ENCODE results near the gene AP2A2.

AP2A2 gene

DNA sequence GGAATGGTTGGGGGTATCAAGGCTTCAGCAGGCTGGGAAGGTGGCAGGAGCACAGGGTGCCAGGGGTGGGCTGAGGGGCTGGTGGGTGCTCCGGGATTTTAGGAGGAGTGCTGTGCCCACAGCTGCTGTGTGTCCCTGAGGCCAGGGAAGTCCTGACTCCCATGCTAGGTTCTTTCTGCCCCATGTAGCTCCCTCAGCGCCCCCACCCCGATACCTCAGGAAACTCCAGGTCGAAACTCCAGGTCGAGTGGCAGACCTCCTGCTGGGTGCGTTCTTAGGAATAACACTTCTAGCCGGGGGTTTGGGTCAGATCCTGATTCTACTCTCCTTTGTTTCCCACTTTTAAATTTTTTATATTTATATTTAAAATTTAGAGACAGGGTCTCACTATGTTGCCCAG is 8.3 kb downstream of the AP2A2 start:
- H3K9me3 Mint-ChIP-seq, result no peaks in the 10 kb centered on the region
- ATAC-seq (replicated peaks; ENCODE audit: extremely low read depth, poor library complexity, severe bottlenecking) (no peak), DNase-seq (ENCODE audit: low spot score in 2 of 2) (no peak)
- H3K27me3 Mint-ChIP-seq, result no peaks in the 10 kb centered on the region
- H3K4me3 Mint-ChIP-seq, result no peak overlapping the region
- H3K36me3 Mint-ChIP-seq (ENCODE audit: insufficient read depth), result peaks cover 7% of the 10 kb centered on the region
- no peak overlapping the region for H3K27ac Mint-ChIP-seq (ENCODE audit: low read depth)
- peaks cover 33% of the 10 kb centered on the region for H3K4me1 Mint-ChIP-seq

- ATAC-seq (replicated peaks; ENCODE audit: extremely low read depth, poor library complexity, severe bottlenecking), result no peak
- no peaks in the 10 kb centered on the region for H3K27me3 Mint-ChIP-seq
- no peak overlapping the region for H3K27ac Mint-ChIP-seq (ENCODE audit: low read depth)
- H3K4me3 Mint-ChIP-seq, result no peak overlapping the region
- H3K9me3 Mint-ChIP-seq, result no peaks in the 10 kb centered on the region
- H3K4me1 Mint-ChIP-seq, result peaks cover 31% of the 10 kb centered on the region
- DNase-seq (ENCODE audit: low spot score in 2 of 2), result no peak
- H3K36me3 Mint-ChIP-seq (ENCODE audit: insufficient read depth), result peaks cover 7% of the 10 kb centered on the region
Measured at GRCh38 chr11:934527-934926, 8.9 kb downstream of the AP2A2 start.

- Mint-ChIP-seq H3K4me1 (peaks cover 43% of the 10 kb centered on the region), H3K27ac (ENCODE audit: low read depth) (no peak overlapping the region)
- no peak for DNase-seq (ENCODE audit: low spot score in 2 of 2)
Measured at GRCh38 chr11:936199-936598, 10.5 kb downstream of the AP2A2 start.

DNA sequence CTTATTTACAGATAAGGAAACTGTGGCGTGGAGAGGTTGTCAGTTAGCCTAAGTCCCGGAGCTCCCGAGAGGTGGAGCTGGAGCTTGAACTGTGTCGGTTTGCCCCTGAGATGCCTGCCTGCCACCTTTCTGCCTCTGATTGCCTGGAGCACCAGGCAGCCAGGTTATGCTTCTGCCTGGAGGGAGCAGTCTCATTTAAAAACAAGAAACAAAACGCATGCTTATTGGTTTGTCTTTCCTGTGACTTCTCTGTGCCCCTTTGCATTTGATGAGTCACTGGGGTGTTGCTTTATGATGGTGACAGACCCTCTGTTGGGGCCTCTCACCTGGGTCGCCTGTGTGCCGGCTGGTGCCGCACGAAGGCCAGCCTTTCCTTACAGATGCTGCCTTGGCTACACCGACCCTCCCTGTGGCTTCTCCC is 12.2 kb downstream of the AP2A2 start:
- H3K4me3 Mint-ChIP-seq, result no peak overlapping the region
- H3K4me1 Mint-ChIP-seq, result peaks cover 45% of the 10 kb centered on the region
- H3K27ac Mint-ChIP-seq (ENCODE audit: low read depth), result no peak overlapping the region
- no peaks in the 10 kb centered on the region for H3K9me3 Mint-ChIP-seq
- H3K27me3 Mint-ChIP-seq, result no peaks in the 10 kb centered on the region
- DNase-seq (ENCODE audit: low spot score in 2 of 2), result no peak
- H3K36me3 Mint-ChIP-seq (ENCODE audit: insufficient read depth), result peaks cover 2% of the 10 kb centered on the region
- no peak for ATAC-seq (replicated peaks; ENCODE audit: extremely low read depth, poor library complexity, severe bottlenecking)

More at GRCh38 chr11:936199-936598, 10.5 kb downstream of the AP2A2 start:
- H3K4me3 Mint-ChIP-seq, result no peak overlapping the region
- ATAC-seq (replicated peaks; ENCODE audit: extremely low read depth, poor library complexity, severe bottlenecking), result no peak
- peaks cover 5% of the 10 kb centered on the region for H3K36me3 Mint-ChIP-seq (ENCODE audit: insufficient read depth)
- H3K27me3 Mint-ChIP-seq, result no peaks in the 10 kb centered on the region
- no peaks in the 10 kb centered on the region for H3K9me3 Mint-ChIP-seq

DNA sequence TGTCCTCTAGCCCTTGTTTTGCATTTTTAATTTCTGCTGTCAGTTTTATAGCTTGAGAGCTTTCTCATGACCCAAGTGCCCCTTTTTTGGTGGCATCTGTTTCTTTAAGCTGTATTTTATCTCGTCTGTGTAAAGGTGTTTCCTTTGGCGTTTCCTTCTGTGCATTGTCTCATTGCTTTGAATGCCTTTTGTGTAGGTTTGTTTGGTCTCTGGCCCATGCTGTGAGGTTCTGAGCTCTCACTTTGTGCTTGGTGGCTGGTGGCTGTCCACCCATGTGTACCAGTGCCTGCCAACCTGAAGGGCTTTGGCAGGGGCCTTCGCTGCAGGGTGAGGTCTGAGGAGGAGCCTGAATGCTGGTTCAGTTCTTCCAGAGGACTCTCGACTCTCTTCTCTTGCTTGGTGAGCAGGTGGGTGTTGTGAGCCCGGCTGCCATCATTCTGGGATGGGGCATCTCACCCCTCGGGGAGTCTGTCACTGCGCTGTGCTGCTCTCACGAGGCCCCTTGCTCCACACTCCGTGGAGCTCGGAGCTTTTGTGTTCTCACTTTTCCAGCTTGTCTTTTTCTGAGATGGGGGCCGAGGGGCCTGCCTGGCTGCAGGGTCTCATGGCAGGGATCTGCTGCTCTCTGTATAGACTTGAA is 14.9 kb downstream of the AP2A2 start:
- Mint-ChIP-seq H3K27ac (ENCODE audit: low read depth) (no peak overlapping the region), H3K4me3 (peak overlapping the region; percentile 31)

DNA sequence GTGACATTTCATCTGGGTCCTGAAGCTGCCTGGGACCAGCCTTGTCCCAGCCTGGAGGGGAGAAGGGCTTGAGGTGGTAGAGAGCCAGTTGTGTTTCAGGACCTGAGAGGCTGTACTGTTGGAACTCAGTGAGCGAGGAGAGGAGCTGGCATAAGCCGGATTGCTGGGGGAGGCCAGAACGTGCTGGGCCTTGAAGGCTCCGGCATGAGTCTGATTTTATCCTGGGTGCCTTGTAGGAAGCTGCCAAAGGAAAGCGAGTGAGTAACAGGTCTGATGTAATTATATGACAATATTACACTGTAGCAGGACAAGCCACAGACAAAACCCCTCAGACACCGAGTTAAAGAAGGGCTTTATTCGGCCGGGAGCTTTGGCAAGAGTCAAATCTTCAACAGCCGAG is 17.2 kb downstream of the AP2A2 start:
- Mint-ChIP-seq H3K4me1 (peaks cover 54% of the 10 kb centered on the region), H3K27ac (ENCODE audit: low read depth) (peak overlapping the region; percentile 69), H3K4me3 (no peak overlapping the region), H3K9me3 (no peaks in the 10 kb centered on the region), H3K36me3 (ENCODE audit: insufficient read depth) (peaks cover 10% of the 10 kb centered on the region), H3K27me3 (no peaks in the 10 kb centered on the region)
- no peak for ATAC-seq (replicated peaks; ENCODE audit: extremely low read depth, poor library complexity, severe bottlenecking)
- DNase-seq (ENCODE audit: low spot score in 2 of 2), result no peak

More for the DNA sequence above, 14.9 kb downstream of the AP2A2 start:
- ATAC-seq (replicated peaks; ENCODE audit: extremely low read depth, poor library complexity, severe bottlenecking), result no peak
- Mint-ChIP-seq H3K36me3 (ENCODE audit: insufficient read depth) (peaks cover 8% of the 10 kb centered on the region), H3K9me3 (no peaks in the 10 kb centered on the region), H3K4me1 (peaks cover 51% of the 10 kb centered on the region), H3K27me3 (no peaks in the 10 kb centered on the region)
- no peak for DNase-seq (ENCODE audit: low spot score in 2 of 2)

- no peaks in the 10 kb centered on the region for H3K27me3 Mint-ChIP-seq
- H3K4me3 Mint-ChIP-seq, result no peak overlapping the region
- H3K36me3 Mint-ChIP-seq (ENCODE audit: insufficient read depth), result peaks cover 14% of the 10 kb centered on the region
- H3K9me3 Mint-ChIP-seq, result no peaks in the 10 kb centered on the region
- peaks cover 49% of the 10 kb centered on the region for H3K4me1 Mint-ChIP-seq
- ATAC-seq (replicated peaks; ENCODE audit: extremely low read depth, poor library complexity, severe bottlenecking) (no peak), DNase-seq (ENCODE audit: low spot score in 2 of 2) (no peak)
- H3K27ac Mint-ChIP-seq (ENCODE audit: low read depth), result peak overlapping the region; percentile 1
Measured at GRCh38 chr11:944711-945470, 19.2 kb downstream of the AP2A2 start.

- H3K27me3 Mint-ChIP-seq, result no peaks in the 10 kb centered on the region
- H3K4me3 Mint-ChIP-seq, result no peak overlapping the region
- no peak overlapping the region for H3K27ac Mint-ChIP-seq (ENCODE audit: low read depth)
- DNase-seq (ENCODE audit: low spot score in 2 of 2), result no peak
- H3K36me3 Mint-ChIP-seq (ENCODE audit: insufficient read depth), result peaks cover 16% of the 10 kb centered on the region
- H3K4me1 Mint-ChIP-seq, result peaks cover 38% of the 10 kb centered on the region
- no peak for ATAC-seq (replicated peaks; ENCODE audit: extremely low read depth, poor library complexity, severe bottlenecking)
- no peaks in the 10 kb centered on the region for H3K9me3 Mint-ChIP-seq
Measured at GRCh38 chr11:945986-946385, 20.3 kb downstream of the AP2A2 start.

DNA sequence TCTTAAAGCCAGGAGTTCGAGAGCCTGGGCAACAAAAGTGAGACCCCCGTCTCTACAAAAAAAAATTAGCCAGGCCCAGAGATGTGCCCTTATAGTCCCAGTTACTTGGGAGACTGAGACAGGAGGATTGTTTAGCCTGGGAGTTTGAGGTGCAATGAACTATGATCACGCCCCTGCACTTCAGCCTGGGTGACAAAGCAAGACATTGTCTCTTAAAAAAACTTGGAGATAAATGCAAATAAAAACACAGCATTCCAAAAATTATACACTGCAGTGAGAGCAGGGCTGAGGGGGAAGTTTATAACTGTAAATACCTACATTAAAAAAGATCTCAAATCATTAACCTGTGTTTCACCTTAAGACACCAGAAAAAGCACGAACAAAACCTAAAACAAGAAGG is 22.1 kb downstream of the AP2A2 start:
- DNase-seq (ENCODE audit: low spot score in 2 of 2), result no peak
- Mint-ChIP-seq H3K4me1 (peaks cover 34% of the 10 kb centered on the region), H3K27ac (ENCODE audit: low read depth) (no peak overlapping the region), H3K27me3 (no peaks in the 10 kb centered on the region), H3K36me3 (ENCODE audit: insufficient read depth) (peaks cover 15% of the 10 kb centered on the region), H3K9me3 (no peaks in the 10 kb centered on the region), H3K4me3 (no peak overlapping the region)
- ATAC-seq (replicated peaks; ENCODE audit: extremely low read depth, poor library complexity, severe bottlenecking), result no peak

DNA sequence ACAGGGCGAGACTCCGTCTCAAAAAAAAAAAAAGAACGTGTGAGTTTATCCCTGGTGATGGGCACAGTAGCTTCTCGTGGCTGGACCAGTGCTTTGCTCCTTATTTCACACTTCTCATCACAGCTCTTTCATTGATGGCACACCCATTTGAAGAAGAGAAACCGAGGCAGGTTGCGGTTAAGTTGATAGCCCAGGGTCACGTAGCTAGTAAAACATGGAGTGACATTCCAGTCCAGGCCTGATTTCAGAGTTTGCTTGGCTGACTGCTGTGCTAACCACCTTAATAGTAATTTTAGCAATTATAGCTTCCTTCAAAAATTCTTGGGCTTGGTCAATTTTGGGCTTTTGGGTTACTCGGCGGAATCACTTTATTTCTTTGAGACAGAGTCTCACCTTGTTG is 25.8 kb downstream of the AP2A2 start:
- H3K4me1 Mint-ChIP-seq, result peaks cover 39% of the 10 kb centered on the region
- no peak overlapping the region for H3K4me3 Mint-ChIP-seq
- DNase-seq (ENCODE audit: low spot score in 2 of 2) (no peak), ATAC-seq (replicated peaks; ENCODE audit: extremely low read depth, poor library complexity, severe bottlenecking) (no peak)
- no peak overlapping the region for H3K27ac Mint-ChIP-seq (ENCODE audit: low read depth)
- no peaks in the 10 kb centered on the region for H3K27me3 Mint-ChIP-seq
- peaks cover 7% of the 10 kb centered on the region for H3K36me3 Mint-ChIP-seq (ENCODE audit: insufficient read depth)
- H3K9me3 Mint-ChIP-seq, result no peaks in the 10 kb centered on the region

DNA sequence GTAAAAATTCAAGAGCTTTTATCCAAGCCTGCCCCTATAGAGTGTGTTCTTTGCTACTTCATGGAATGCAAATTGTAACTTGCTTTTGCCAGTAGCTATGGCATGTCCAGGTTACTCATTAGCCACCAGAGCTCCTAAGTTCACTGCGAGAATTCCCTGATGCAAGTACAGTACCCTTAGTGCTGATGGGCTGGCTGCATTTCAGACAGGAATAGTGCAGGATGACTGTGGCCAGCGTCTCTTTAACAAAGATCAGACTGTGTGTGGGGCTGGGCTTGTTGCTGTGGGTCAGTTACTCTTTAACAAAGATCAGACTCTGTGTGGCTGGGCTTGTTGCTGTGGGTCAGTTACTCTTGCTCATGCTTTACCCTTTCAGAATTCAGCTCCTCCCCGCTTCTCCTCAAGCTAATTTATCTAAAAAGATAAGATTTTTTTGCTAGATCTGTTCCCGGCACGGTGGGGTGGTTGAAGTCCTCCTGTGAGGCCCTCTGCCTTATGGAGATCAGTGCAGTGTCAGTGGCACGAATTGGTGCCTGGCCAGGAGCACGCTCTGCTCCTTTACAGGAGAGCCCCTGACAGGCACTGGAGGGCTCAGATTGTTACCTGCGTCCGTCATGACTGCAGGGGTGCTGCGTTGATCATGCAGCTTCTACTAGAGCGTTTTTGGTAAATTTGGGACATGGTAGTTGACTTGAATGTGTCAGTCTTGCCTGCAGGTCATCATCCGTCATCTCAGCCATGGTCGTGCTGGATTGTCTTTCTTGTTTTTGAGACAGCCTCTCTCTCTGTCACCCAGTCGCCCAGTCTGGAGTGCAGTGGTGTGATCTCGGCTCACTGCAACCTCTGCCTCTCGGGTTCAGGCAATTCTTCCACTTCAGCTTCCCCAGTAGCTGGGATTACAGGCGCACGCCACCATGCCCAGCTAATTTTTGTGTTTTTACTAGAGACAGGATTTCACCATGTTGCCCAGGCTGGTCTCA is 27.0 kb downstream of the AP2A2 start:
- Mint-ChIP-seq H3K4me1 (peaks cover 42% of the 10 kb centered on the region), H3K9me3 (no peaks in the 10 kb centered on the region), H3K27ac (ENCODE audit: low read depth) (peak overlapping the region; percentile 35), H3K36me3 (ENCODE audit: insufficient read depth) (peaks cover 8% of the 10 kb centered on the region), H3K27me3 (no peaks in the 10 kb centered on the region), H3K4me3 (no peak overlapping the region)
- no peak for ATAC-seq (replicated peaks; ENCODE audit: extremely low read depth, poor library complexity, severe bottlenecking)
- DNase-seq (ENCODE audit: low spot score in 2 of 2), result no peak

DNA sequence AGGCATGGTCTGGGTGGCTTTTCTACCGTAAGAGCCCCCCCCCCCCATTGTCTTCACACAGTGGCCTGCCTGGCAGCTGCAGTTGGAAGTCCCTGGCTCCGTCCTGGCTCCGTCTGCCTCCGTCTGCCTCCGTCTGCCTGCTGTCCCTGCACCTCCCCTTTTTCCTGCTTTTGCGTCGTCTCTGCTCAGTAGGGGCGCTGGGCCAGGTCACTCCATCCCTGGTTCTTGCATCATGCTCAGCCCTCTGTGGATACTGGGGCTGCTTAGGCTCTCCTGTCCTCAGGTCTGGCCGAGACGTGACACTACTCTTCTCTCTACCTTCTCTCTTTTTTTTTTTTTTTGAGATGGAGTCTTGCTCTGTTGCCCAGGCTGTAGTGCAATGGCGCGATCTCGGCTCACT is 27.8 kb downstream of the AP2A2 start:
- H3K4me3 Mint-ChIP-seq, result no peak overlapping the region
- no peaks in the 10 kb centered on the region for H3K9me3 Mint-ChIP-seq
- H3K27ac Mint-ChIP-seq (ENCODE audit: low read depth), result no peak overlapping the region
- peaks cover 6% of the 10 kb centered on the region for H3K36me3 Mint-ChIP-seq (ENCODE audit: insufficient read depth)
- H3K27me3 Mint-ChIP-seq, result no peaks in the 10 kb centered on the region
- DNase-seq (ENCODE audit: low spot score in 2 of 2) (no peak), ATAC-seq (replicated peaks; ENCODE audit: extremely low read depth, poor library complexity, severe bottlenecking) (no peak)
- H3K4me1 Mint-ChIP-seq, result peaks cover 46% of the 10 kb centered on the region
